GM12878 (cell line): Measurements from ENCODE around the gene PCCA. TPM values are rescaled to one million over a fixed set of nuclear protein-coding genes. Genes with fewer than 3 reads are reported as not detected.
A peak's percentile ranks its signal among the peaks of the same experiment; 100 is the strongest.

ENCODE experiments used
- ATAC-seq: fragments of 200-7000 bp; cut with Tn5 transposase; 3 replicates; pipeline ENCODE4 v1.9.1; 2020; ENCODE audit warnings: mild to moderate bottlenecking, moderate library complexity
- BruUV-seq: library from RNA; stranded (reverse); fragments of 400-500 nt; replicated peaks from 2 replicates; lab custom pipeline; 2021; lab: Mats Ljungman, UMichigan
- CTCF ChIA-PET: fragments of 300-600 bp; sonication (Branson Sonifier 250); formaldehyde crosslinking; extraction: SDS; loops from one replicate; lab custom pipeline; 2021; ENCODE audit warnings: inconsistent platforms; lab: Yijun Ruan, JAX
- POLR2A ChIA-PET: fragments of 350-600 bp; formaldehyde crosslinking; extraction: SDS; loops from one replicate; lab custom pipeline; 2021; ENCODE audit warnings: inconsistent platforms; lab: Charles Lee
- RAD21 ChIA-PET: fragments of 300-600 bp; sonication (Branson Sonifier 250); formaldehyde crosslinking; loops from one replicate; lab custom pipeline; 2023; ENCODE audit warnings: antibody characterized with exemption; ENCODE audit not compliant: unreplicated experiment; lab: Charles Lee
- SMC1A ChIA-PET: fragments of 300-600 bp; sonication (Branson Sonifier 250); formaldehyde crosslinking; loops from one replicate; lab custom pipeline; 2023; ENCODE audit not compliant: unreplicated experiment, uncharacterized antibody; lab: Charles Lee
- DNase-seq: peaks from one replicate; pipeline ENCODE4 v3.0.0-alpha.2; 2011; ENCODE audit warnings: low read depth, low spot score
- FAIRE-seq: peaks from 3 replicates; lab custom pipeline; 2011; peaks lifted over from hg19 to GRCh38; lab: Jason Lieb, UNC
- H2AFZ ChIP-seq: 2 replicates; pipeline ENCODE4 v1.6.0; 2011; ENCODE audit warnings: low read depth, low read length, control low read depth; ENCODE audit not compliant: control insufficient read depth
- H3K27ac ChIP-seq: 2 replicates; pipeline ENCODE4 v1.5.1; 2011; ENCODE audit warnings: control low read depth; ENCODE audit not compliant: control insufficient read depth, insufficient read depth
- H3K27me3 ChIP-seq, 2 experiments: replicated peaks in 1 of 2; 2 replicates each; pipeline versions ENCODE4 v1.6.0 to v1.6.1; 2011; ENCODE audit warnings: low read length in 1 of 2; ENCODE audit not compliant: control insufficient read depth in 2 of 2, insufficient read depth in 2 of 2
- H3K36me3 ChIP-seq, 2 experiments: 2 replicates each; pipeline ENCODE4 v1.5.1; 2011; ENCODE audit warnings: low read length in 1 of 2; ENCODE audit not compliant: control insufficient read depth in 2 of 2, insufficient read depth in 2 of 2
- H3K4me1 ChIP-seq: 2 replicates; pipeline ENCODE4 v1.6.1; 2011; ENCODE audit warnings: mild to moderate bottlenecking, low read length, moderate library complexity, mixed read lengths; ENCODE audit not compliant: control insufficient read depth, insufficient read depth
- H3K4me2 ChIP-seq: 2 replicates; pipeline ENCODE4 v1.6.0; 2011; ENCODE audit warnings: control low read depth; ENCODE audit not compliant: control insufficient read depth, insufficient read depth
- H3K4me3 ChIP-seq: fragments of 200-600 bp; sonication (generic); 2 replicates; pipeline ENCODE4 v1.5.1; 2016
- H3K79me2 ChIP-seq: 2 replicates; pipeline ENCODE4 v1.6.0; 2011; ENCODE audit warnings: low read length; ENCODE audit not compliant: control insufficient read depth, insufficient read depth
- H3K9ac ChIP-seq: 2 replicates; pipeline ENCODE4 v1.8.0; 2011; ENCODE audit warnings: low read length, control low read depth, mixed read lengths; ENCODE audit not compliant: control insufficient read depth, insufficient read depth
- H3K9me3 ChIP-seq: replicated peaks from 3 replicates; pipeline ENCODE4 v1.5.1; 2011; ENCODE audit warnings: mild to moderate bottlenecking, low read length; ENCODE audit not compliant: control insufficient read depth, insufficient read depth
- H4K20me1 ChIP-seq: 2 replicates; pipeline ENCODE4 v1.6.0; 2011; ENCODE audit not compliant: control insufficient read depth, insufficient read depth
- BHLHE40 ChIP-seq, 2 experiments: fragments of 450-650 bp in 1 of 2; IDR thresholded peaks; 2 replicates each; pipeline ENCODE4 v1.6.1; 2011 to 2017; ENCODE audit warnings: low read depth in 2 of 2, borderline replicate concordance in 1 of 2, improper control_type of control experiment in 1 of 2, low read length in 1 of 2, mild to moderate bottlenecking in 1 of 2
- CHD2 ChIP-seq: IDR thresholded peaks from 2 replicates; pipeline ENCODE4 v1.6.1; 2011; ENCODE audit warnings: low read depth, low read length, improper control_type of control experiment, borderline replicate concordance
- FOXK2 ChIP-seq: fragments of 450-650 bp; IDR thresholded peaks from 2 replicates; pipeline ENCODE4 v1.6.1; 2017; ENCODE audit warnings: mild to moderate bottlenecking, moderate library complexity
- GATAD2B ChIP-seq: fragments of 450-650 bp; conservative IDR thresholded peaks from 2 replicates; pipeline ENCODE4 v1.6.1; 2017; ENCODE audit warnings: low read depth, mild to moderate bottlenecking, moderate library complexity
- JUNB ChIP-seq: IDR thresholded peaks from 2 replicates; pipeline ENCODE4 v1.6.1; 2016; ENCODE audit warnings: antibody characterized with exemption, mild to moderate bottlenecking
- JUND ChIP-seq: IDR thresholded peaks from 2 replicates; pipeline ENCODE4 v1.6.1; 2012; ENCODE audit warnings: low read depth, mild to moderate bottlenecking, low read length, improper control_type of control experiment, moderate library complexity
- MLLT1 ChIP-seq: fragments of 450-650 bp; IDR thresholded peaks from 2 replicates; pipeline ENCODE4 v1.6.1; 2016; ENCODE audit warnings: mild to moderate bottlenecking
- PBX3 ChIP-seq: IDR thresholded peaks from 2 replicates; pipeline ENCODE4 v1.6.1; 2011; ENCODE audit warnings: mild to moderate bottlenecking, low read depth, low read length, moderate library complexity; ENCODE audit not compliant: insufficient replicate concordance
- POLR2AphosphoS5 ChIP-seq: IDR thresholded peaks from 2 replicates; pipeline ENCODE4 v1.6.1; 2011; ENCODE audit warnings: mild to moderate bottlenecking, low read length, inconsistent platforms
- RAD51 ChIP-seq: fragments of 450-650 bp; IDR thresholded peaks from 2 replicates; pipeline ENCODE4 v1.6.1; 2016; ENCODE audit warnings: moderate library complexity, mild to moderate bottlenecking, inconsistent platforms
- RELA ChIP-seq: fragments of 450-650 bp; IDR thresholded peaks from 2 replicates; pipeline ENCODE4 v1.8.0; 2014; ENCODE audit warnings: borderline replicate concordance; ENCODE audit not compliant: partially characterized antibody
- SMAD1 ChIP-seq: fragments of 450-650 bp; IDR thresholded peaks from 2 replicates; pipeline ENCODE4 v1.6.1; 2018; ENCODE audit warnings: mild to moderate bottlenecking, low read depth; ENCODE audit not compliant: partially characterized antibody
- SMC3 ChIP-seq: IDR thresholded peaks from 2 replicates; pipeline ENCODE4 v1.6.1; 2011; ENCODE audit warnings: low read length, improper control_type of control experiment, borderline replicate concordance
- ZNF207 ChIP-seq: fragments of 450-650 bp; IDR thresholded peaks from 2 replicates; pipeline ENCODE4 v1.6.1; 2014; ENCODE audit warnings: antibody characterized with exemption, mild to moderate bottlenecking, borderline replicate concordance
- WGBS: methylation state at CpG from one replicate; pipeline ENCODE4 v1.1.6; 2016; ENCODE audit warnings: low lambda C conversion rate; ENCODE audit not compliant: insufficient replicate concordance, insufficient coverage; ENCODE audit errors: missing lambda C conversion rate; 5-methylcytosine and 5-hydroxymethylcytosine counted together
- in situ Hi-C: fragments of 300-500 bp; cut with MboI; formaldehyde crosslinking; loops from 9 replicates; pipeline ENCODE4 v1.14.3; 2018; ENCODE audit warnings: mixed read lengths
- intact Hi-C: fragments of 100-400 bp; cut with micrococcal nuclease; formaldehyde crosslinking; loops from one replicate; pipeline ENCODE4 v1.14.2; 2022; ENCODE audit not compliant: unreplicated experiment
- polyA plus RNA-seq, 11 experiments: library from polyadenylated mRNA; depleted of rRNA in 4 of 11; unstranded in 6 of 11; stranded (reverse) in 5 of 11; fragments of >200 nt; fragmentation: Nextera tagmentation in 4 of 11; fragmentation: Illumina TruSeq in 1 of 11; extraction: Ambion mirVana in 4 of 11; extraction: Trizol in 1 of 11; gene quantifications; 1 replicate in 1 of 11; 2 replicates in 10 of 11; pipeline versions ENCODE4 v1.2.1 to v1.2.3, GENCODE V29; 2011 to 2016; ENCODE audit warnings: inconsistent platforms in 2 of 11, missing spikeins in 2 of 11, low read depth in 1 of 11
- total RNA-seq, 4 experiments: library from RNA; depleted of rRNA in 3 of 4; stranded (reverse); fragments of >200 nt in 3 of 4; fragmentation: Illumina TruSeq in 1 of 4; extraction: Trizol in 1 of 4; gene quantifications; 2 replicates each; pipeline versions ENCODE4 v1.2.1 to v1.2.3, GENCODE V29; 2013 to 2021

Gene PCCA
- total and polyA plus RNA-seq, 10 of the 15 experiments (the other 5 are each of a cell fraction or from before 2014, with no cell fraction given) = 5.9 to 18.2 (median 12.4) TPM

GRCh38 chr13:100338275-100338674, 249.4 kb downstream of the PCCA start:
- Histone ChIP-seq H3K4me1 (no peaks in the 10 kb centered on the region), H3K27ac (no peak overlapping the region), H3K36me3 (no peaks in the 10 kb centered on the region), H4K20me1 (no peaks in the 10 kb centered on the region), H3K9ac (no peak overlapping the region), H2AFZ (no peak overlapping the region), H3K9me3 (peaks cover 1% of the 10 kb centered on the region; the same call in 1 of the 3 replicates), H3K27me3 (no peaks in the 10 kb centered on the region), H3K4me2 (no peak overlapping the region), H3K79me2 (no peaks in the 10 kb centered on the region), H3K4me3 (no peak overlapping the region)
- in situ Hi-C loops (no loop called here), intact Hi-C loops (no loop called here)
- ChIA-PET POLR2A (no interaction called here), RAD21 (no interaction called here), CTCF (no interaction called here), SMC1A (interaction anchor here (1.7 kb wide), 1 partner anchor 9 kb away, joined by 5 read pairs; no protein-coding TSS in a partner anchor)
- ATAC-seq (no peak), FAIRE-seq (no peak), DNase-seq (no peak)
- peak; percentile 26 for TF ChIP-seq JUNB
- TF ChIP-seq PBX3 = no peak
- no TSS peak for BruUV-seq
- 54% methylated on average over 1 of the region's 1 CpG for WGBS

- ChIA-PET POLR2A (no interaction called here), SMC1A (interaction anchor here (1.7 kb wide), 1 partner anchor 10 kb away, joined by 5 read pairs; no protein-coding TSS in a partner anchor), RAD21 (no interaction called here), CTCF (no interaction called here)
- BruUV-seq = no TSS peak
- ATAC-seq (no peak), DNase-seq (no peak), FAIRE-seq (no peak)
- Histone ChIP-seq H3K4me3 (no peak overlapping the region), H3K4me1 (no peaks in the 10 kb centered on the region), H3K9me3 (no peaks in the 10 kb centered on the region; the same call in 2 of the 3 replicates), H2AFZ (no peak overlapping the region), H3K27me3 (no peaks in the 10 kb centered on the region), H3K4me2 (no peak overlapping the region), H3K36me3 (no peaks in the 10 kb centered on the region), H4K20me1 (no peaks in the 10 kb centered on the region), H3K79me2 (no peaks in the 10 kb centered on the region), H3K27ac (no peak overlapping the region), H3K9ac (no peak overlapping the region)
- intact Hi-C loops (no loop called here), in situ Hi-C loops (no loop called here)
- WGBS = 100% methylated on average over 8 of the region's 8 CpGs
- TF ChIP-seq ZNF207 = no peak
- no peak for TF ChIP-seq RAD51
- TF ChIP-seq JUND = no peak
- TF ChIP-seq CHD2 = no peak
- TF ChIP-seq BHLHE40 (IDR thresholded peaks at IDR 0.05; ENCODE audit: borderline replicate concordance in 1 of 2, low read depth in 2 of 2, low read length in 1 of 2) = no peak
- TF ChIP-seq SMC3 = no peak
- no peak for TF ChIP-seq POLR2AphosphoS5
- no peak for TF ChIP-seq SMAD1
- no peak for TF ChIP-seq GATAD2B
- no peak for TF ChIP-seq RELA
- TF ChIP-seq FOXK2 = no peak
- no peak for TF ChIP-seq MLLT1
Measured at GRCh38 chr13:100339411-100339940, 250.6 kb downstream of the PCCA start.
